HepG2 (cell line): ENCODE data around the gene FAM53B.

Source experiments
- ARID2 ChIP-seq: sonication (generic); formaldehyde crosslinking; IDR thresholded peaks from 2 replicates; pipeline ENCODE4 v1.8.1; 2022; ENCODE audit warnings: mild to moderate bottlenecking, missing genetic modification reagents, borderline replicate concordance
- ATF1 ChIP-seq: IDR thresholded peaks from 2 replicates; pipeline ENCODE4 v1.6.1; 2016; ENCODE audit warnings: mild to moderate bottlenecking, control low read depth
- BHLHE40 ChIP-seq: IDR thresholded peaks from 2 replicates; pipeline ENCODE4 v1.6.1; 2011; ENCODE audit warnings: low read length, improper control_type of control experiment
- FOSL2 ChIP-seq: sonication (generic); formaldehyde crosslinking; IDR thresholded peaks from 2 replicates; pipeline ENCODE4 v1.4.0; 2020; ENCODE audit warnings: missing genetic modification reagents
- FOXA1 ChIP-seq, 2 experiments: fragments of 450-650 bp in 1 of 2; sonication (generic) in 1 of 2; formaldehyde crosslinking in 1 of 2; IDR thresholded peaks; 2 replicates each; pipeline versions ENCODE4 v1.4.0 to v1.6.1; 2016 to 2020; ENCODE audit warnings: missing genetic modification reagents in 1 of 2
- FOXM1 ChIP-seq: sonication (generic); formaldehyde crosslinking; IDR thresholded peaks from 2 replicates; pipeline ENCODE4 v1.5.0; 2020; ENCODE audit warnings: missing genetic modification reagents
- POLR2AphosphoS5 ChIP-seq: IDR thresholded peaks from 2 replicates; pipeline ENCODE4 v1.6.1; 2012; ENCODE audit warnings: low read depth, low read length
- SP4 ChIP-seq: sonication (generic); formaldehyde crosslinking; IDR thresholded peaks from 2 replicates; pipeline ENCODE4 v1.8.1; 2023; ENCODE audit warnings: mild to moderate bottlenecking, missing genetic modification reagents
- ZNF510 ChIP-seq: sonication (generic); formaldehyde crosslinking; IDR thresholded peaks from 2 replicates; pipeline ENCODE4 v1.4.0; 2020; ENCODE audit warnings: low read depth, mild to moderate bottlenecking, missing genetic modification reagents
- ZNF775 ChIP-seq: sonication (generic); formaldehyde crosslinking; IDR thresholded peaks from 2 replicates; pipeline ENCODE4 v1.4.0; 2020; ENCODE audit warnings: missing genetic modification reagents, mild to moderate bottlenecking, moderate library complexity, borderline replicate concordance
- TF ChIP-seq, protein P1 (sequence below): sonication (generic); formaldehyde crosslinking; IDR thresholded peaks from 2 replicates; pipeline ENCODE4 v1.8.1; 2023; ENCODE audit warnings: missing genetic modification reagents, inconsistent platforms, borderline replicate concordance
- TF ChIP-seq, protein P2 (sequence below): sonication (generic); formaldehyde crosslinking; IDR thresholded peaks from 2 replicates; pipeline ENCODE4 v1.4.0; 2020; ENCODE audit warnings: mild to moderate bottlenecking, missing genetic modification reagents
- TF ChIP-seq, protein P3 (sequence below): sonication (generic); formaldehyde crosslinking; IDR thresholded peaks from 2 replicates; pipeline ENCODE4 v1.5.0; 2020; ENCODE audit warnings: mild to moderate bottlenecking, missing genetic modification reagents, moderate library complexity
- TF ChIP-seq, protein P4 (sequence below): IDR thresholded peaks from 2 replicates; pipeline ENCODE4 v1.6.1; 2012; ENCODE audit warnings: inconsistent platforms

DNA sequence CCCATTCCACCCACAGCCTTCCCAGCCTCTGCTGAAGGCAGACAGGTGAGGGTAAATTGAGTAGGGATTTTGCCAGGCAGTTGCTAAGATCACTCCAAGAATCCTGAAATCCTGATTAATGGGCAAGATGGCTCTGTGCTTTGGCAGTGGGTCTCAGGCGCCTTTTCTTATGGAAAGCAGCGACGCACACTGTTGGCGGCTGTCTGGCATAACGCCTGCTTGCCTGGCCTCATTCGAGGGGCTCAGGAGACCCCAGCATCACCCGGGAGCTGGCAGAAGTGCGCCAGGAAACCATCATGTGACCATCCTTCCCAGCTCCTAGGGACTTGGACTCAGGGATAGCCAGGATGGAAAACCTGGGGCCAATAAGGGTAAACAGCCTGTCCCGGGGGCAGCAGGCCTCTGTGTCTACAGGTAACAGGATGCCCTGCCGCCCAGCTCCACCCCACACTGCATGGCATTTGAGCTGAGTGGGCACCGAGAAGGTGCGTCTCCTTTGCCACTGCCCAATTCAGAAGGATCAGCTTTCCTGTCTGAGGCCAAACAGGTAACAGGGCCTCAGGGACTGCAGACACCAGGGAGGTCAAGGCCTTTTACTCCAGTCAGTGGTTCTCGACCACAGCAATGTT, 98.6 kb downstream of the FAM53B start:
- no peak for TF ChIP-seq FOXM1 (CRISPR knock-in tag)
- no peak for TF ChIP-seq FOXA1 (IDR thresholded peaks at IDR 0.05)
- TF ChIP-seq FOXA1 (CRISPR knock-in tag; IDR thresholded peaks at IDR 0.05): no peak
- no peak for TF ChIP-seq ZNF510 (CRISPR knock-in tag)
- TF ChIP-seq, protein P1, sequence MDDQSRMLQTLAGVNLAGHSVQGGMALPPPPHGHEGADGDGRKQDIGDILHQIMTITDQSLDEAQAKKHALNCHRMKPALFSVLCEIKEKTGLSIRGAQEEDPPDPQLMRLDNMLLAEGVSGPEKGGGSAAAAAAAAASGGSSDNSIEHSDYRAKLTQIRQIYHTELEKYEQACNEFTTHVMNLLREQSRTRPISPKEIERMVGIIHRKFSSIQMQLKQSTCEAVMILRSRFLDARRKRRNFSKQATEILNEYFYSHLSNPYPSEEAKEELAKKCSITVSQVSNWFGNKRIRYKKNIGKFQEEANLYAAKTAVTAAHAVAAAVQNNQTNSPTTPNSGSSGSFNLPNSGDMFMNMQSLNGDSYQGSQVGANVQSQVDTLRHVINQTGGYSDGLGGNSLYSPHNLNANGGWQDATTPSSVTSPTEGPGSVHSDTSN (CRISPR knock-in tag): no peak
- TF ChIP-seq, protein P2, sequence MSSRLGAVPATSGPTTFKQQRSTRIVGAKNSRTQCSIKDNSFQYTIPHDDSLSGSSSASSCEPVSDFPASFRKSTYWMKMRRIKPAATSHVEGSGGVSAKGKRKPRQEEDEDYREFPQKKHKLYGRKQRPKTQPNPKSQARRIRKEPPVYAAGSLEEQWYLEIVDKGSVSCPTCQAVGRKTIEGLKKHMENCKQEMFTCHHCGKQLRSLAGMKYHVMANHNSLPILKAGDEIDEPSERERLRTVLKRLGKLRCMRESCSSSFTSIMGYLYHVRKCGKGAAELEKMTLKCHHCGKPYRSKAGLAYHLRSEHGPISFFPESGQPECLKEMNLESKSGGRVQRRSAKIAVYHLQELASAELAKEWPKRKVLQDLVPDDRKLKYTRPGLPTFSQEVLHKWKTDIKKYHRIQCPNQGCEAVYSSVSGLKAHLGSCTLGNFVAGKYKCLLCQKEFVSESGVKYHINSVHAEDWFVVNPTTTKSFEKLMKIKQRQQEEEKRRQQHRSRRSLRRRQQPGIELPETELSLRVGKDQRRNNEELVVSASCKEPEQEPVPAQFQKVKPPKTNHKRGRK (CRISPR knock-in tag): no peak
- TF ChIP-seq, protein P3, sequence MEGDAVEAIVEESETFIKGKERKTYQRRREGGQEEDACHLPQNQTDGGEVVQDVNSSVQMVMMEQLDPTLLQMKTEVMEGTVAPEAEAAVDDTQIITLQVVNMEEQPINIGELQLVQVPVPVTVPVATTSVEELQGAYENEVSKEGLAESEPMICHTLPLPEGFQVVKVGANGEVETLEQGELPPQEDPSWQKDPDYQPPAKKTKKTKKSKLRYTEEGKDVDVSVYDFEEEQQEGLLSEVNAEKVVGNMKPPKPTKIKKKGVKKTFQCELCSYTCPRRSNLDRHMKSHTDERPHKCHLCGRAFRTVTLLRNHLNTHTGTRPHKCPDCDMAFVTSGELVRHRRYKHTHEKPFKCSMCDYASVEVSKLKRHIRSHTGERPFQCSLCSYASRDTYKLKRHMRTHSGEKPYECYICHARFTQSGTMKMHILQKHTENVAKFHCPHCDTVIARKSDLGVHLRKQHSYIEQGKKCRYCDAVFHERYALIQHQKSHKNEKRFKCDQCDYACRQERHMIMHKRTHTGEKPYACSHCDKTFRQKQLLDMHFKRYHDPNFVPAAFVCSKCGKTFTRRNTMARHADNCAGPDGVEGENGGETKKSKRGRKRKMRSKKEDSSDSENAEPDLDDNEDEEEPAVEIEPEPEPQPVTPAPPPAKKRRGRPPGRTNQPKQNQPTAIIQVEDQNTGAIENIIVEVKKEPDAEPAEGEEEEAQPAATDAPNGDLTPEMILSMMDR: no peak
- no peak for TF ChIP-seq FOSL2 (CRISPR knock-in tag)
- no peak for TF ChIP-seq BHLHE40
- TF ChIP-seq ARID2 (CRISPR knock-in tag): no peak
- TF ChIP-seq ZNF775 (CRISPR knock-in tag): no peak
- TF ChIP-seq ATF1 (CRISPR knock-in tag): no peak
- TF ChIP-seq POLR2AphosphoS5: no peak
- TF ChIP-seq, protein P4, sequence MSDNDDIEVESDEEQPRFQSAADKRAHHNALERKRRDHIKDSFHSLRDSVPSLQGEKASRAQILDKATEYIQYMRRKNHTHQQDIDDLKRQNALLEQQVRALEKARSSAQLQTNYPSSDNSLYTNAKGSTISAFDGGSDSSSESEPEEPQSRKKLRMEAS: no peak
- TF ChIP-seq SP4 (CRISPR knock-in tag): no peak
